HL-60/S4 treated with phorbol 12-myristate 13-acetate at 8.2 ng/mL for 4 days and 3 days (cell line): ENCODE measurements around the gene CCDC152.

ENCODE experiments used
- in situ Hi-C: fragments of 300-500 bp; cut with MboI; formaldehyde crosslinking; loops from 2 replicates; pipeline ENCODE4 v1.15.0; 2022; ENCODE audit warnings: low sequenced_read_pairs

CCDC152 gene

DNA sequence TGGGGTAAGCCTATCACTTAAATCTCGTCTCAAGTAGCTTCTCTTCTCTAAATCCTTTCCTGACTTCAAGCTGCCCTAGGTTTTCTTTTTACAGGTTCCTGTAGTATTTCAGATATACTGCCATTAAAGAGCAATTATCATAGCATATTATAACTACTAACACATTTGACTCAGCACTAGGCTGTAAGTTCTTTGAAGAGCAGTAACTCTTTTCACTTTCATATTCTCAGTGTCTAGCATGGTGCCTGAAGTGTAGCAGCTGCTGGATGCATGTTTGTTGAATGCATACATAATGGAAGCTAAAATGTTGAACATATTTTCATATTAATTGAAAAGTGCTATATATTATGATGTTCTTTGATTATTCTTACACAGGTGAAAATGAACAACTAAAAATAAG lies 22.5 kb downstream of the CCDC152 start:
- in situ Hi-C loops, result no loop called here

DNA sequence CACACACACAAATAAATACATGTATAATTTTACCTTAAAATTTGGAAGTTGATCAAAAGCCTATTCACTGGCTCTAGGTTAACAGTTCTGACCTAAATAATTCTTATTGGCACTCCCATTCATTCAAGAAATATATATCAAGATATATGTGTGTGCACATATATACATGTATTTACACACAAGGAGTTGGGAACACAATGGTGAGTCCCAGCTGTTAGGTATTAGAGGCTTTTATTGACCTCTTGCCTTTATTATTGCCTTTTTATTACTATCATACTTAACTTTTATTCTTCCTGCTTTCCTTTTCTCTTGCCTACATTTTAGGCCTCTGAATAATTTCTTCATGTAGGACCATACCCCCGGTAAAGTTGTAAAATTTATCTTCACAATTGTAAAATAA lies 25.0 kb downstream of the CCDC152 start:
- in situ Hi-C loops, result no loop called here

DNA sequence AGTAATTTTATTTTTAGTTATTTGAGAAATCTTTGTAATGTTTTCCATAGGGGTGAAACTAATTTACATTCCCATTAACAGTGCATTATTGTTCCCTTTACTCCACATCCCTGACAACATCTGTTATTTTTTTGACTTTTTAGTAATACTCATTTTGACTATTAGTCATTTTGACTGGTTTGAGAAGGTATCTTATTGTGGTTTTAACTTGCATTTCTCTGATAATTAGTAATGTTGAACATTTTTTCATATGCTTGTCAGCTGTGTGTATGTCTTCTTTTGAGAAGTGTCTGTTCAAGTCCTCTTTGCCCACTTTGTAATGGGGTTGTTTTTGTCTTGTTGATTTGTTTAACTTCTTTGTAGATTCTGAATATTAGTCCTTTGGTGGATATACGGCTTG lies 27.5 kb downstream of the CCDC152 start:
- in situ Hi-C loops, result no loop called here

DNA sequence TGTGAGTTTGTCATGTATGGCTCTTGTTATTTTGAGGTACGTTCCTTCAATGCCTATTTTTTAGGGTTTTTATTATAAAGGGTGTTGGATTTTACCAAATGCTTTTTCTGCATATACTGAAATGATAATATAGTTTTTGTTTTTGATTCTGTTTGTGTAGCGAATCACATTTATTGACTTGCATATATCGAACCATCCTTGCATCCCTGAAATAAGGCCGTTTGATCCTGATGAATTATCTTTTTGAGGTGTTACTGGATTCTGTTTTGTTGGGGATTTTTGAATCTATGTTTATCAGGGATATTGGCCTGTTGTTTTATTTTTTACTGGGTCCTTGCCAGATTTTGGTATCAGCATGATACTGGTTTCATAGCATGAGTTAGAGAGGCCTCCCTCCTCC lies 29.1 kb downstream of the CCDC152 start:
- in situ Hi-C loops, result no loop called here

DNA sequence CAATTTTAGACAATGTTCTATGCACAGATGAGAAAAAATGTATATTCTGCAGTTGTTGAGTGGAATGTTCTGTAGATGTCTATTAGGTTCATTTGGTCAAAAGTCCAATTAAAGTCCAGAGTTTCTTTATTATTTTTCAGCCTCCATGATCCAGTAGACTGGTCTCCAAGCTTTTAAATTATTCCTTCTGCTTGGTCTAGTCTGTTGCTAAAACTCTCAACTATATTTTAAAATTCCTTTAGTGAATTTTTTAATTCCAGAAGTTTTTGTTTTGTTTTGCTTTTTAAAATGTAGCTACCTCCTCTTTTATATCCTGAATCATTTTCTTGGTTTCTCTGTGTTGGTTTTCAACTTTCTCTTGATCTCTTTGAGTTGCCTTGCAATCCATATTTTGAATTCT lies 30.5 kb downstream of the CCDC152 start:
- in situ Hi-C loops, result no loop called here

DNA sequence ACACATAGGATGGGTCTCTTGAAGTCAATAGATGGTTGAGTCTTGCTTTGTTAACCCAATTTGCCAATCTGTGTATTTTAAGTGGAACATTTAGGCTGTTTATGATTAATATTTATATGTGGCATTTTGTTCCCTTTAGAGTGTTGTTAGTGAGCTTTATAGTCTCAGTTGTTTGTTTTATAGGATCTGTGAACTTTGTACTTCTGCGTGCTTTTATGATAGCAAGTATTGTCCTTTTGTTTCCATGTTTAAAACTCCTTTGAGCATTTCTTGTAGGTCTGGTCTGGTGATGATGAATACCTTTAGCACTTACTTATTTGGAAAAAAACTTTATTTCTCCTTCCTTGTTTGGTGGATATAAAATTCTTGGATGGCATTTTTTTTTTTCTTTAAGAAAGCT lies 31.2 kb downstream of the CCDC152 start:
- in situ Hi-C loops, result no loop called here

DNA sequence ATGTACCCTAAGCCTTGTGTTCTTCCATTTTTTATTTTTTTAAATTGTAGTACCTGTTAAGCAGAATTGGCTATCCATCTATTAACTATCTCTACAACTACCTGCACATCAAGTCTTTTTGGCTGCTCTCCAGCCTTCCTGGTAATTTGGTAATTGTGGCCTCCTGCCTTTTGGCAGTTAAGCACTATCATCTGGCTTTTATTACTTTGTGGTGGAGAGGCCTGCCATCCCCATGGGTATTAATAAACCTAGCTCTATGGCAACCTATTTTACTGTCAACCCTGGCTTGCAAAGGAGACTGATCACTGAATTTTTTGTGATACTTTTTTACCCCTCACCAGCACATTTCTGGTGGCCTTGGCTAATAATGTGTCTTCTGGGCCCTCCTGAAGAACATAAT lies 34.5 kb downstream of the CCDC152 start:
- in situ Hi-C loops, result no loop called here

DNA sequence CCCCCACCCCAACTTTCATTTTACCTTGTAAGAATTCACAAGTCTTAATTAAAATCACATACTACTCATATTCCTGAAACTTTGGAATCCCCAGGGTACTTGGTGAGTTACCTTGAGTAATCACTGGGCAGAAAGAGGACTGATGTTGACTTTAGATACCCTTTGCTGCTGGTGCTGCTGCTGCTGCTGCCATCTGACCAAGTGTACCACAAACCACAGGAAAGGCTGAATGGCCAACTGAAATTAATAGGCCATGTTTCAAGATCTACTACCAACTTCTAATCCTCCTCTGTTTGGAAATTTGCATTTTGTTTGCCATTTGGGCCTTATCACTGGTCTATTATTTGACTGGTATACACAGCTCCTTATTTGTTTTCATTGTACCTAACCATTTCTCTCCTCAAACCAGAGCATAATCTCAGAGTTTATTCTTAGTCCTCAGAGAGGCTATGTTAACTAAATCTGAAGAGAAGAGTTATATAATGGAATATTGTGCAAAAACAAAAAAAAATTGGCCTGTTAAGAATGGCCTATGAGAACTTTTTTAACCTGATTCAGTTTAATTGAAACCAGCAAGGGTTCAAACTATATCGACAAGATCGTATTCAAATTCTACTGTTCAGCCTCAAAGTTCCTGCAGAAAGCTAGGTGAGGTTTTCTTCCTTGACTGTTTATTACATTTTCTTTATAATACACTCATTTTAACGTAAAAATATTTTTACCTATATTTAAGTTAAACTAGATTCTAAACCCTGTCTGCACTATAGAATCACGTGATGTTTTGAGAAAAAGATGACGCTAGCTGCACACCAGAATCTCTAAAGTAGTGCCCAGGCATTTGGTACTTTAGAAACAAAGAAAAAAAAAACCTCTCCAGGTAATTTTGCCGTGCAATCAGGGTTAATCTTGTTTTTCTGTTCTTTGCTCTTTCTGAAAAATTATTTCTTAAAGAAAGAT lies 41.9 kb downstream of the CCDC152 start:
- in situ Hi-C loops, result no loop called here

DNA sequence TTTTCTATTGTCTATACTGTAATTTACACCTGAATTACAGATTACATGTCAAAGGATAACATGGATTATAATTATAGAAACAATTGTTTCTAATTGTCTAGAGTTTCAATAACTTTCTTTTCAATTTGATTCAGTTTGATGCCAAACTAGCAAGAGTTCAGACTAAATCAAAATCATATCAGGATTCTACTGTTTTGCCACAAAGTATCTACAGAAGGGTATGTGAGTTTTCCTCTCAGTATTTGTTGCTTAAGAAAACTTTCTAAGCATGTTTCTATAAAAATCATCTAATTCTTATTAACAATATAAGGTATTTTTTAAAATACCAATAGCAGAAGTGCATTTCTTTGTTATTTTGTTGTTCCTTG lies 42.6 kb downstream of the CCDC152 start:
- in situ Hi-C loops, result no loop called here

DNA sequence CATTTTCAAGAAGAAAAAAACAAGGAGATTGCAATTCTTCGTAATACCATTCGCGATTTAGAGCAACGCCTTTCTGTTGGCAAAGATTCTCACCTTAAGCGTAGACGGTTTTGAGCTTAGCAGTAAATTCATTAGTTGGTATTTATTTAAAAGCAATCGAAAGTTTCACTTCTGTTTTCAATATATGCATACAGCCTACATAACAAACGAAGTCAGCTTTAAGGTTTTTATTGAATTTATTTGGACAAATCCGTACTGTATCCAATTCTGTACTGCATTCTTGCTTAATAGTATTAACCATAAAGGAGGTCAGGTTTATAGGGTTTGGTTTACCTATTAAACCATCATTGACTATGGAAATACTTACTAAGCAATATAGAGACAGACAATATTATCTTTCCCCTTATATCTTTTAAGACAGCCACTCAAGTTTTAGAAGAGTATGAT lies 43.1 kb downstream of the CCDC152 start:
- in situ Hi-C loops, result no loop called here

DNA sequence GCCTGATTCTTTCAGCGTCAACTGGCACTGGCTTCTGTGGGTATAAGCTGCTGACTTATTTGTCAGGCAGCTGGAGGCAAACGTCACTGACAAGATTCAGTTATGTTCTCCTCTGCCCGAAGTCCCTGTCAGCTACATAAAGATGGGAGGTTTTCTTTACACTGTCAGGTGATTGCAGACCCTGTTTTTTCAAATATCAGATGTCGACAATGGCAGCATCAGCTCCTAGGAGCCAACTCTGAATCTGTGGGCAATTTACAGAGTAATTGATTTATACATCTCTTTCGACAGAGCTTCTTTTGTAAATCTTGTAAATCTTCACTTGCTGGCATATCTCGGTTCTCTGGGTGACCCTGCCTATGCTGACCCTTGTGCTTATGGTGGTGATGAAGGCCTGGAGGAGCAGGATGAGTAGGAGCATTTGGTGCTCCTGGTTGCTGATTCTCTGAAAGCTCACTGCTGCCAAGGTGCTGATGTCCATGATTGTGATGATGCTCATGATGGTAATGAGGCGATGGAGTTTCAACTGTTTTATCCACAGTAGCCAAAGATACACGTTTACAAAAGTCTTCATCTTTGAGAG lies 44.2 kb downstream of the CCDC152 start:
- in situ Hi-C loops, result no loop called here

DNA sequence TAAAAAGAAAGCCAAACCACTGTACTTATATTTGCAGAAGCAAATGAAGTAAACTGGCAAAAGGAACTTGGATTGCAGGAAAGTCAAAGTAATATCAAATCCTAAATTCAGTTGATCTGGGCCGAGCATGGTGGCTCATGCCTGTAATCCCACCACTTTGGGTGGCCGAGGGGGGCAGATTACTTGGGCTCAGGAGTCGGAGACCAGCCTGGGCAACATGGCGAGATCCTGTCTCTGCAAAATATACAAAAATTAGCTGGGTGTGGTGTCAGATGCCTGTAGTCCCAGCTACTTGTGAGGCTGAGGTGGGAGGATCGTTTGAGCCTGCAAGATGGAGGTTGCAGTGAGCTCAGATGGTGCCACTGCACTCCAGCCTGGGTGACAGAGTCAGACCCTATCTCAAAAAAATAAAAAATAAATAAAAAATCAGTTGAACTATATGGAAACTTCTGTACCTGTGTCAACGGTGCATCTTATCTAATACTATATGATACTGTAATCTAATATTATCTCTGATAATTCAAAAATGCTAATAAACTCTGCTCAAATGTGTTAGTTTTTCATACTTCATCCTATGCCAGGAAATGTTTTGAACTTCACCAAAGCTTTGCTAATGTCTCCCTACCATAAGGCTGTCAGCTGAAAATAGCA lies 45.0 kb downstream of the CCDC152 start:
- in situ Hi-C loops, result no loop called here

DNA sequence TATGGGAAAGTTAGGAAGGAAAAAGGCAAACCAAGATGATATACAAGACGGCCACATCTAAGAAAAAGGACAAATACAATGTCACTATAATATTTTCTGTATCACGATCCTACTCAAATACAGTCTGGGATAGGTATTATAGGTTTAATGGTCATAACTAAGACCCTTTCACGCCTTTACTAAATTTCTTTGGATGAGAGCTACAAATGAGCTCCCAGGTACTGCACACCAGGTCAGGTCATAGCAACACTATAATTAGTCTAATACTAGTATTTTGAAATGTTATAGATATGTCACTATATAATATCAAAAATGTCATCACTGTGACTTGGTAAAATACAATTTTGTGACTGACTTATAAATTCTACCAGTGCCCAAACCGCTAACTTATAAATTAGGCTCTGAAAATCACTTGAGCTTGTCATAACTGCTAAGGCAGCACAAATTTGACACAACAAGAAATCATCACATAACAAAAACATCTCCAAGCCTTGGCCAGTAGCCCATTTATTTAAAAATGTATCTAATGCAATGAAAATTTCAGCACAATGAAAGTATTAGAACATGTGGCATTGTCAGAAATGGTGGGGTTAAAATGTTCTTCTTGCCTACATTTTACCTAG lies 48.2 kb downstream of the CCDC152 start:
- in situ Hi-C loops, result no loop called here

DNA sequence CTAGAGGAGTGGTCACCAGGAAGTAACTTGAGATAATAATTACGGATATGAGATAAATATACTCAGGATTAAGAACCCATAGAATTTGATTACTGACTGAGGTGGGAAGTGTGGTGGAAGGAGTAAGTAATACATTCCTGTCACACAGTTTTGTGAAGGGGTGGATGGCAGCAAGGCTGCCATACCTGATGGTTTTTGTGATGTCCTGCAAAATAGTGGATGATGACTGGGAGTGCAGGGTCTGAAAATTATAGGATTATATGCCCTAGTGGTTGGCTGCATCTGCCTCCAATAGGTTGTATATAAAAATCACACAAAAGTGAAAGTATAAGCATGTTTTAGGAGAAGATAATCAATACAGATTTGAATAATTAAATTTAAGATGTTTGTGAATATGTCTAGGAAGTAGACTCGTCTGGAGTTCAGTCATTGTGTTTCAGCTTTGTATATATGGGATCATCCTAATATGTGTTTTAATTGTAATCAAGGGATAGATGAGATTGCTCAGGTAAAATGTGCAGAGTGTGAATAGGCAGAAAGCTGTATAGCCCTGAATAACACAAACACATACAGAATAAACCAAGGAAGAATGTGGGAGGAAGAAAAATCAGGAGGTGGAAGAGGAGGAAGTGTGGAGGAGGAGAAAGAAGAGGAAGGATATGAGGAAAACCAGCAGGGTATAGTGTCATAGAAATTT lies 49.5 kb downstream of the CCDC152 start:
- in situ Hi-C loops, result no loop called here

DNA sequence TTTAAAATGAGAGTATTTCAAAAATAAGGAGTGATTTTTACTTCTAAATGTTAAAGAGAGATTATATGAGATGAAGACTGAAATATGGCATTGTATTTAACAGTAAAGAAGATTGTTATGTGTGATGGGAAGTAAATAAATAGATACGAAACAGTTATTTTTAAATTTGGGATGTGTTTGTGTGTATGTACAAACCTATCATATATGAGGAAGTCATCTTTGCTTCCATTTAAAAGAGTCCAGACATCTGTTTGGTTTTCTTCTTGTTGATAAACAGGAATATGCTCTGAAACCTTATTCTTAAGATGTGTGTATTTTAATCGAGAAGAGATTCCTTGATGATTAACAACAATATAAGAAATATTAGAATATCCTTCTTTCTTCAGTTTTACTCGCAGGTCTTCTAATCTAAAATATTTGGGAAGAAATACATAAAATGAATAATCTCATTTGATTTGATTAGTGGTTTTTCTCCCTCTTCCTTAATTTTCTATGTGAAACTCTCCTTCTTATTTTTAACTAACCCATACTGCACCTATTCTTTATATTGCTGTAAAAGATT lies 50.2 kb downstream of the CCDC152 start:
- in situ Hi-C loops, result no loop called here

DNA sequence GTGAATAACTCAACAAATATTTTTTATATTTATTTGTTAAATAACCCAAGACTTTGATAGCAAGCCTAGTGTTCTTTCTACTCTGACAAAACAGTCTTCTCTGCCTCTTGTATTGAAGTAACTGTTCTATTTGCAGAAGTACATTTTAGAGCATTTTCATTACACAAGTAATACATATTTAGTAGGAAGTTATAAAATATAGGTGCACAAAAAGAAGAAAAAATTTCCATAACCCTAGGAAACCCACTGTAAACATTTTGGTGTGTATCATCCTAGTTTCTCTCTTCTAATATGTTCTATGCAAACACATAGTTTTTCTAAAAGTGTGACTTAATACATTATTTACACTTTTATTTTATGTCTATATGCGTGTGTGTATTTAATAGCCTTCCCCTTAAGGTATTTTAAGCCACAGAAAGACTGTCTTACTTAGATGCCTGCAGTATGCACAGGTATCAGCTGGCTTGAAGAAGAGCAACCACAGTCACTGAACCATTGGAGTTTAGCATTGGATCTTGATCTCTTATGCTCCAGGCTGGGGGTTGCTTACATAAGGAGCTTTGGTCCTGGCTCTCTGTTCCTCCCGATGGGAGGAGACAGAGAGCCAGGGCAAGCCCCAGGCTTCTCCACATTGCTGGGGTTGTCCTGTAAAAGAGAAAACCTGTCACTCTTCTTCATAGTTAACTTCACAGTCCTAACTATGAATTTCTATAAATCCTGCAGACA lies 51.3 kb downstream of the CCDC152 start:
- in situ Hi-C loops, result no loop called here

DNA sequence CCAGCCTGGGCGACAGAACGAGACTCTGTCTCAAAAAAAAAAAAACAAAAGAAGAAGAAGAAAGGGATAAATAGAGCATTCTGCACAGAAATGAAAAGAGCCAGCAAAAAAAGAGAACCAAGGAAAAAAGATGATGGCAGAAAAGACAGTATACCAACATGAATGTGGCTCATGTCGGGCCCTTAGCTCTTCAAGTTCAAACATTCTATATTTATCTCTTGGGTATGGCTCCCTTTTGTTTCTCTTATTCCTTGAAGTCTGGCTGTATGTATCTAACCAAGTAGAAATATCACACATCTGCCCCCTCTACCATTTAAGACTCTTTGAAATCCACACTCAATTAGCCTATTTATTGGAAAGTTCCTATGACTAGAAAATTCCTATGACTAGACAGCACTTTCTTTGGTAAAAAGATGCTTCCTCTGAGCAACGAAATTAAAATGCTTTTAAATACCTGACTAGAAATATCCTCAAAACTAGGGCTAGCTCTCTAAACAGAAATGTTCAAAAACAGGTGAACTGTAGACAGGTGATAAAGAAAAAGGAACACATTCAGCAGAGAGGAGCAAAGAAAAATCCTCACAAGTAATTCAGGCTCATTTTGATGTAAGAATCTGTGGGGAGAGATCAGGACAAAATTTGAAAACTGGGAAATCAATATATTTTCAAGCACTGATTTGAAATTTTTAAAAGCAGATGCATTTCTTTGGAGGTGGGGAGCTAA lies 52.4 kb downstream of the CCDC152 start:
- in situ Hi-C loops, result no loop called here

DNA sequence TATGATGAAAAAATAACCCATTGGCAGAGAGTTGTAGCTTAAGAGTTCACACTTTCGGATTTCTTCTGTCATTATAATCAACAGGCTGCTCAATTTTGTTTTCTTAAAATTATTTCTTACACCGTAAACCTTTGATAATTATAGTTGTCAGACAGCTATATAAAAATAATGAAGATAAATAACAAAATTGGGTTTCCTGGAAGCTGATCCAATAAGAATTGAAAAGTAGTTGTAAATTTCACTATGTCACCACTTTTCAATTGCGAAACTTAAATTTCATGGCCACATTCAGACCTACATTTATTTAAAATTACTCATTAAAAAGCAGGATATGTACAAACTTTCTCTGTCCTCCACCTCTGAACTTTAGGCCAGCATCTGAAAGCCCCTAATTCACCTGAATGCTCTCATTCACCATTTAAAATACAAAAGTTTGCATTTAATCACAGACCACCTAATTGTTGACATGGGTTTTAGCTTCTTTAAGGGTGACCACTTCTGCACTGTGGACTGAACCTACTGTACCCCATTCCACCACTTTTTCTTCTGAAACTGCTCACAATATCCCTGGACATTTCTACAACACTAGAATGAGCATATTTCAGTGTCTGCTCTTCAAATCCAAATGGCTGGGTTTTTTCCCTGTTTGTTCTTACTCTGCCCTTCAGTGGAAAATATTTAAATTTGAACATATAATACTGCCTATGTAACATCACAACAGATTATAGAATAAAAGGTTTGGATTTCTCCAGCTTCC lies 54.4 kb downstream of the CCDC152 start:
- in situ Hi-C loops, result no loop called here
